Liver (tissue), 3 donors: Measurements from ENCODE around the gene TRIO.

Experiments
- FOXA1 ChIP-seq: IDR thresholded peaks from 2 replicates; pipeline ENCODE4 v1.6.1; 2016; ENCODE audit warnings: antibody characterized with exemption
- GABPA ChIP-seq, 2 donors: IDR thresholded peaks in 1 of 2; conservative IDR thresholded peaks in 1 of 2; 2 replicates each; pipeline ENCODE4 v1.6.1; 2016; ENCODE audit warnings: antibody characterized with exemption in 2 of 2, mild to moderate bottlenecking in 1 of 2, moderate library complexity in 1 of 2
- HNF4G ChIP-seq: IDR thresholded peaks from 2 replicates; pipeline ENCODE4 v1.6.1; 2016; ENCODE audit warnings: antibody characterized with exemption
- JUND ChIP-seq, 2 donors: IDR thresholded peaks; 2 replicates each; pipeline ENCODE4 v1.6.1; 2016; ENCODE audit warnings: antibody characterized with exemption in 2 of 2
- RAD21 ChIP-seq, 2 donors: IDR thresholded peaks; 2 replicates each; pipeline ENCODE4 v1.6.1; 2016; ENCODE audit warnings: antibody characterized with exemption in 2 of 2, mild to moderate bottlenecking in 2 of 2
- TAF1 ChIP-seq: conservative IDR thresholded peaks from 2 replicates; pipeline ENCODE4 v1.6.1; 2016; ENCODE audit warnings: antibody characterized with exemption, mild to moderate bottlenecking
- TF ChIP-seq, protein P1 (sequence below): fragments of 150-350 bp; IDR thresholded peaks from 2 replicates; pipeline ENCODE4 v1.5.1; 2017; ENCODE audit warnings: improper control_type of control experiment, low read depth, low read length; ENCODE audit not compliant: missing input control
- TF ChIP-seq, protein P2 (sequence below): IDR thresholded peaks from 2 replicates; pipeline ENCODE4 v1.6.1; 2016; ENCODE audit warnings: antibody characterized with exemption
- TF ChIP-seq, protein P3 (sequence below): IDR thresholded peaks from 2 replicates; pipeline ENCODE4 v1.6.1; 2016; ENCODE audit warnings: antibody characterized with exemption
- donor health status: healthy.
- donor health status: healthy.

DNA sequence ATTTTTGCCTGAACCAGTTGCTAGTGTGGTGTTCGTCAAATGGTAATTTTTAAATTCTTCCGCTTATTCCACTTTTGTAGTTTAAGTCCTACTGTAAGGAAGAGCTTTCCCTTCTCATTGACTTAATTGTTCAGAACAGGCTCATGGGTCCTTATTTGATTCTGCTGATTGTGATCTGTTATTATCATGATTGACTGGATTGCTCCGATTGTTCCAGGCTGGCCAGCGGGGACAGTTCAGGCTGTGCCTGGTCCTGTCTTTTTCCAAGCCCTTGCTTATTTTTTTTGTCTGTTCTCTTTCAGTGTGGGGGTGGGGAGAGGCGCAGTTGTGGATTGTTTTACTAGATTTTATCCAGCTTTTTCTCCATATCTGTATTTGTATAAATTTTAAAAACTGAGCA is 52.4 kb downstream of the TRIO start:
- TF ChIP-seq, protein P1, sequence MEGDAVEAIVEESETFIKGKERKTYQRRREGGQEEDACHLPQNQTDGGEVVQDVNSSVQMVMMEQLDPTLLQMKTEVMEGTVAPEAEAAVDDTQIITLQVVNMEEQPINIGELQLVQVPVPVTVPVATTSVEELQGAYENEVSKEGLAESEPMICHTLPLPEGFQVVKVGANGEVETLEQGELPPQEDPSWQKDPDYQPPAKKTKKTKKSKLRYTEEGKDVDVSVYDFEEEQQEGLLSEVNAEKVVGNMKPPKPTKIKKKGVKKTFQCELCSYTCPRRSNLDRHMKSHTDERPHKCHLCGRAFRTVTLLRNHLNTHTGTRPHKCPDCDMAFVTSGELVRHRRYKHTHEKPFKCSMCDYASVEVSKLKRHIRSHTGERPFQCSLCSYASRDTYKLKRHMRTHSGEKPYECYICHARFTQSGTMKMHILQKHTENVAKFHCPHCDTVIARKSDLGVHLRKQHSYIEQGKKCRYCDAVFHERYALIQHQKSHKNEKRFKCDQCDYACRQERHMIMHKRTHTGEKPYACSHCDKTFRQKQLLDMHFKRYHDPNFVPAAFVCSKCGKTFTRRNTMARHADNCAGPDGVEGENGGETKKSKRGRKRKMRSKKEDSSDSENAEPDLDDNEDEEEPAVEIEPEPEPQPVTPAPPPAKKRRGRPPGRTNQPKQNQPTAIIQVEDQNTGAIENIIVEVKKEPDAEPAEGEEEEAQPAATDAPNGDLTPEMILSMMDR, result no peak
- TF ChIP-seq, protein P2, sequence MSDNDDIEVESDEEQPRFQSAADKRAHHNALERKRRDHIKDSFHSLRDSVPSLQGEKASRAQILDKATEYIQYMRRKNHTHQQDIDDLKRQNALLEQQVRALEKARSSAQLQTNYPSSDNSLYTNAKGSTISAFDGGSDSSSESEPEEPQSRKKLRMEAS, result no peak
- TF ChIP-seq TAF1, result no peak
- TF ChIP-seq JUND (IDR thresholded peaks at IDR 0.05), result no peak
- TF ChIP-seq, protein P3, sequence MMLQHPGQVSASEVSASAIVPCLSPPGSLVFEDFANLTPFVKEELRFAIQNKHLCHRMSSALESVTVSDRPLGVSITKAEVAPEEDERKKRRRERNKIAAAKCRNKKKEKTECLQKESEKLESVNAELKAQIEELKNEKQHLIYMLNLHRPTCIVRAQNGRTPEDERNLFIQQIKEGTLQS, result no peak
- no peak for TF ChIP-seq RAD21 (IDR thresholded peaks at IDR 0.05)
- TF ChIP-seq HNF4G, result no peak
- no peak for TF ChIP-seq FOXA1
- TF ChIP-seq GABPA (IDR thresholded peaks at IDR 0.05 in 1 of 2, conservative IDR thresholded peaks at IDR 0.05 in 1 of 2), result no peak
